Fibroblast of gingiva (primary cell): Measurements from ENCODE around the gene ANO5.
"Not testable (repeated sequence)": the region's sequence is repeated elsewhere in the genome, so short reads cannot be mapped to it uniquely, and the experiment has no call there.

Experiments
- DNase-seq: peaks from one replicate; pipeline ENCODE4 v3.0.0-alpha.2; 2011; ENCODE audit warnings: low read depth

Gene ANO5

DNA sequence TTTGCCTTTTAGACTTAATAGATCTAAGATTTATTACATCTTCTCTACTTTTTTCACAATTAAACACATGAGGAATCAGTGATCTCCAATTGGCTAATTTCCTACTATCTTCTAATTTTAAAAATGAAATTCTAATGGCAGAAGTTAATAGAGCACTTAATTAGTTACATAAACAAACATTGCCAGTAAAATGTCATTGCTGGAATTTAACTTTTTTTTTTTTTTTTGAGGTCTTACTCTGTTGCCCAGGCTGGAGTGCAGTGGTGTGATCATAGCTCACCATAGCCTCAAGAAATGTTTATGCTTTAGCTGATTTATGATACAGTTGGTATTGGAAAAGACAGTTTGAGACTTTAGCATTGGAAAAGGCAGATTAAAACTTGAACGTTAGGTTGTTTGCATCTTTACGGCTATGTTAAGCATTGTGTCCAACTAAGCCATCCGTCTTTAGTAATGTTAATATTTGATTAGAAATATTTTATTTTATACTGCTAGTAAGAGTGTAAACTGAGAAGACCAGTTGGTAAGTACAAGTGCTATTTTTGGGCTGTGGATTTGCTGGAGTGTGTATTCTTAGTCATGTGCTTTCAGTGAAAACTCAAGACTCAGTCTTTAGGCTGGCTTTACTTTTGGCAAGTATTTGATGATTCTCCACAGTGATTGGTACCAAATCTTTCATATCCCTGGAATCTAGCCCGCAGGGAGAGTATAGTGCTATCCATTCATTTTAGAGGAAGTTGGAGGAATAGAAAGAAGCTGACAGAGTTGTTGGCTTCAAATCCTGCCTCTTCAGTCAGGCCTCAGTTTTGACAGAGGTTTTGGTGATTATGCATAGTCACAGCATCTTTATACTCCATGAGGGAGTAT lies 4.5 kb downstream of the ANO5 start:
- no peak for DNase-seq

DNA sequence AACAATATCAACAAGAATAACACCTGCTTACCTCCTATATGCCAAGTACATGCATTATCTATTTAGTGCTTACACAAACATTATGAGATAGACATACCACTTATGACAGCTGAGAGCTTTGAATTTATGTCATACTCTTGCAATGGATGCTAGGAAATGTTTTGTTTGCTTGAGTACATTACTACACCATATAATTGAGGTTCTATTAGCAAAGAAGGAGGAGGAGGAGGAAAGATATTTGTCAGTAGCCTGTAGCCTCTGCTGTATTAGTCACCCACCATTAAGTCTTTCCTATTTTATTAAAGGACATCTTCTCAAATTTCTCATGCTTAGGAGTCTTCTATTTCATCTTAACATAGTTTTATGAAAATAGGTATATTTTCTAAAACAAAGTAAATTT lies 6.4 kb downstream of the ANO5 start:
- DNase-seq = no peak

- DNase-seq = no peak
These were observed 10.4 kb downstream of the ANO5 start for GRCh38 chr11:22203281-22203680.

GRCh38 chr11:22207162-22207561 lies 14.3 kb downstream of the ANO5 start:
- DNase-seq = no peak

DNA sequence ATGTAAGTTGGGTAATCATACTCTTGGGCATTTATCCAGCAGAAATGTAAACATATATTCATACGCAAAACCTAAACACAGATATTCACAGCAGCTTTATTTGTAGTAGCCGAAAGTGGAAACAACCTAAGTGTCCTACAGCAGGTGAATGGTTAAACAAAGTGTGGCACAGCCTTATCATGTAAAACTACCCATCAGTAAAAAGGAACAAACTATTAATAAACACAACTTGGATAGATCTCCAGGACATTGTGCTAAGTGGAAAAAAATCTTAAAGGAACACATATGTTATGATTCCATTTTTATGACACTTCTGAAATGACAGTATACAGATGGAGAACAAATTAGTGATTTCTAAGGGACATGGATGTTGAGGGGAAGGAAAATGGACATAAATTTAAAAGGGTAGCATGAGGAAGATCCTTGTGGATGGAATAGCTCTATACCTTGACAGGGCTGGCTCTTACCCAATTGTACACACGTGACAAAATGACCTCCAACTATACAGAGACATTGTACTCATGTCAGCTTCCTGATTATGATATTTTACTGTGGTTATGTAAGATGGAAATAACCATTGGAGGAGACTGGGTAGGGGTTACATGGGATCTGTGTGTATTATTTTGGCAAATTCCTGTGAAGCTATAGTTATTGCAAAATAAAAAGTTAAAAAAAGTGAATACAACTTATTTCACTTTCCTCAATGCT lies 15.4 kb downstream of the ANO5 start:
- DNase-seq = no peak

DNA sequence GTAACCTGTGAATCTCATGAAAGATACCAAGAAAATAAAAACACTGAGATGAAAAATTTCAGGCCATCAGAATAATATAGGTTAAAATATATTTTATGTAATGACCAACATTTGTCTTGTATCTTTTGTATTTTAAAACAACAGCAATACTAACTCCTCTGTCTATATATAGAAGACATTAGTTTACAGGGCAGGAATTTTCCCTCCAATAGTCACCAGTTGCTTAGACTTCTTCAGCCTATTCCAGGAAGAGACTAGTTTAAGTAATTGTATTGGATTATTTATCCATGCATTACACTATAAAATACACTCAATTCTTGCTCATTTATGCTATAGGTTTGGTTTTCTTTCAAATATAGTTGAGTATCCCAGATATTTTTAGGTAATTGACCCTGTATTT lies 24.1 kb downstream of the ANO5 start:
- no peak for DNase-seq

- DNase-seq = no peak
These were observed 28.3 kb downstream of the ANO5 start for GRCh38 chr11:22221143-22221542.

DNA sequence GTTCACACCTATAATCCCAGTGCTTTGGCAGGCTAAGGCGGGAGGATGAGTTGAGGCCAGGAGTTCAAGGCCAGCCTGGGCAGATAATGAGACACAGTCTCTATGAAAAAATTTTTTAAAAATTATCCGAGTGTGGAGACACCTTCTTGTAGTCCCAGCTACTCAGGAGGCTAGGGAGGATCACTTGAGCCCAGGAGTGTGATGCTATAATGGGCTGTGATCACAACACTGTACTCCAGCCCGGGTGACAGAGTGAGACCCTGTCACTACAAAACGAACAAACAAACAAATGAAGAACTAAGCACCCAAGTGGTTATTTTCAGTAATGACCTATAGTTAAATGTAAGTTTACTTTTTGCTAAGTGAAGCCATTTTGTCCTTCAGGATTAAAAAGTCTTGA lies 32.3 kb downstream of the ANO5 start:
- no peak for DNase-seq

- DNase-seq = no peak
These were observed 41.9 kb downstream of the ANO5 start for GRCh38 chr11:22234743-22235142.

DNA sequence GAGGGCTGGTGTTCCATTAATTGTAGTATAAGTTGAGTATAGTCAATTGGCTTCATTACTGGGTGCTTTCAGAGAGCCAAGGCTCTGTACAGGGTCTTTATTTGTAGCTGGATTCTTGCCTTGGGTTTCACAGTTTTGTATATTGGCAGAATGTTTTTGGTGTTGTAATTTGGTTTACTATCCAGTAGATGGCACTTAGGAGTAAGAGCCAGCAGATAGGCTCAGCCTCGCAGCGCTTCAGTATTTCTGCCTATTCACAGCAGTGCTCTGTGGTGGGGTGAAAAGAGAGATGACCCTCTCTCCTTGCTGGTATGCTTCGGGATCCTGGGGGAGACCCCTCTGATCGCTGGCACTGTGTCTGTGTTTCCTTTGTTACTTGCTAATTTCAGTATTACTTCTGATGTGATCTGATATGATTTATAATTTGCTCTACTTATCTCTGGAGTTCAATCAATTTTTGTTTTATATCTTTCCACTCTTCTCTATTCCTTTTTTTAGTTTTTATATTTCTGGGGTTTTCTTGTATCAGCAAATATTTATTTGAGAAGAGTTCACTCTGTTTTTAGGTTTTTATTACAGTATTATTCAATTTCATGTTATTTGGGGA lies 52.2 kb downstream of the ANO5 start:
- peak; percentile 1 for DNase-seq

DNA sequence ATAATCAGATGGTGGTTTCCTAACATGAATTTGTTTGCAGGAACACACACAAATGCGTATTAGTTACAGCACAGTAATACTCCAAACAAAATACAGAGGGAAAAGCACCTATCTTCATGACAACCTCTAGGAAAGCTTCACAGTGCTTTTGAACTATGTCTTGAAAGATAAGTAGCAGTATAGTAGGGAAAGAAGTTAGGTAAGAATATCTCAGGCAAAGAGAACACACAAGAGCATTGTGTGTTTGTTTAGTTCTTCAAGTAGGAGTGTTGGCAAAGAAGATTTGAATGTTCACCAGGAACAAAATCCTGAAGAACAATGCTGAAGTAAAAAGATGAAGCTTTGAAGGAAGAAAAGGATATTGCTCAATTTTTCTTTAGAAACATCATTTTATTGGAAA lies 54.1 kb downstream of the ANO5 start:
- no peak for DNase-seq

DNA sequence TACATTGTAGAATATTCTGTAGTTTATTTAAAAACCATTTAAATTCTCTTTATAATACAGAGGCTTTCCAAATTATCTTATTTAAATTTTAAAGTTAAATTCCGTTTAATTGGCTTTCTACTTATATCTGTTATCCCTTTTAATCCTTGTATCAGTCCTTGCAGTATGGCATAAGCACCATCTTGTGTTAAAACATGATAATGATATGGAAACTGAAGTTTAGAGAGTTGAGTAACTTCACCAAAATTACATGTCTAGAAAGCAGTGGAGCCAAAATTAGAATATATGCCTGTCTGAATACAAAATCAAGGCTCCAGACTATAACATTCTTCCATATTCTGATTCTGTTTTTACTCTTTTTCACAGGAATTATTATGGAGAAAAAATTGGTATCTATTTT lies 57.0 kb downstream of the ANO5 start:
- no peak for DNase-seq

GRCh38 chr11:22256876-22257275 lies 64.0 kb downstream of the ANO5 start:
- no peak for DNase-seq

DNA sequence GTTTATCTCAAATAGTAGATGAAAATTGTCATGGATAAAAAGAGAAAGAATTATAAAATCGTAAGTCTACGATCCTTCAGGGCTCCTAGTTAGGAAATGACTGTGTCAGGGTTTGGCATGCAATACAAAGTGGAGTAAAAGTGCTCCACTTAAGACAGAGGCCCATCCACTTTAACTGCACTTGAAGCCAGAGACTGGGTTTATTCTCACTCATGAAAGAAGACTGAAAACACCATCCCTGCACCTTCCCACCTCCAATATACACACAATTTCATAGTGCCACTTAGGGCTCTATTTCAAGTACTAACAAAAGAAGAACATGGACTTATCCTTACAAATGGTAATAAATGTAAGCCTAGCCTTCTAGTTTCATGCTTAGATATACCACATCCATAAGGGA lies 70.7 kb downstream of the ANO5 start:
- DNase-seq = no peak

DNA sequence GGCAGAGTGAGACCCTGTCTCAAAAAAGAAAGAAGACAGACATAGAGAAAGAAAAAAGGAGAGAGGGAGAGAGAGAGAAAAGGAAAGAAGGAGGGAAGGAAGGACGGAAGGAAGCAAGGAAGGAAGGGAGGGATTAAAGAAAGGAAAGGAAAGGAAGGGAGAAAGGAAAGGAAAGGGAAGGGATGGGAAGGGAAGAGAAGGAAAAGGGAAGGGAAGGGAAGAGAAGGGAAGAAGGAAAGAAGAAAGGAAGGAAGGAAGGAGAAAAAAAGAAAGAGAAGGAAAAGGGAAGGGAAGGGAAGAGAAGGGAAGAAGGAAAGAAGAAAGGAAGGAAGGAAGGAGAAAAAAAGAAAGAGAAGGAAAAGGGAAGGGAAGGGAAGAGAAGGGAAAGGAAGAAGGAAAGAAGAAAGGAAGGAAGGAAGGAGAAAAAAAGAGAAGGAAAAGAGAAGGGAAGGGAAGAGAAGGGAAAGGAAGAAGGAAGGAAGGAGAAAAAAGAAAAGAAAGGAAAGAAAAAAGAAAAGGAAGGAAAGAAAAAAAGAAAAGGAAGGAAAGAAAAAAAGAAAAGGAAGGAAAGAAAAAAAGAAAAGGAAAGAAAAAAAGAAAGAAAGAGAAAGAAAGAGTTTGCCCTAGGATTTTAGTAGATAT lies 76.2 kb downstream of the ANO5 start:
- not testable (repeated sequence) for DNase-seq

GRCh38 chr11:22273781-22274180 lies 80.9 kb downstream of the ANO5 start:
- no peak for DNase-seq

- DNase-seq = no peak
These were observed 82.7 kb downstream of the ANO5 start for GRCh38 chr11:22275600-22275999.

DNA sequence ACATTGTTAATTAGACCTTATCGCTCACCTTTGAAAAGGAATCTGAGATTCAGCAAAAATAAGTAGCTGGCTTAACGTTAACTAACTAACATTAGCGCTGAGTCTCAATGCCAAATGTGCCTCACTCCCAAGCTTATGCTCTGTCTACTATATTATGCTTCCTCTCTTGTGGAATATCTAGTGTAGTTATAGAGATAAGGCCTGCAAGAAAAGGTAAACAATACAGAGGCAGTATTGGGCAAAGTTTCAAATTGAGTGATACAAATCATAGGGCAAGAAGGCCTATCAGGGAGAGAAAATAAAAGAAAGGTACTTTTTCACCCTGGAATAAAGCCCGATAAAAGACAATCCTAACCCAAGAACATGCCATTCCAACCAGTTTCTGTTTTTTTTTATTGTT lies 83.7 kb downstream of the ANO5 start:
- DNase-seq = no peak

GRCh38 chr11:22284991-22285390 lies 92.1 kb downstream of the ANO5 start:
- DNase-seq = not testable (repeated sequence)

- no peak for DNase-seq
These were observed 109.5 kb downstream of the ANO5 start for GRCh38 chr11:22302368-22302767.

DNA sequence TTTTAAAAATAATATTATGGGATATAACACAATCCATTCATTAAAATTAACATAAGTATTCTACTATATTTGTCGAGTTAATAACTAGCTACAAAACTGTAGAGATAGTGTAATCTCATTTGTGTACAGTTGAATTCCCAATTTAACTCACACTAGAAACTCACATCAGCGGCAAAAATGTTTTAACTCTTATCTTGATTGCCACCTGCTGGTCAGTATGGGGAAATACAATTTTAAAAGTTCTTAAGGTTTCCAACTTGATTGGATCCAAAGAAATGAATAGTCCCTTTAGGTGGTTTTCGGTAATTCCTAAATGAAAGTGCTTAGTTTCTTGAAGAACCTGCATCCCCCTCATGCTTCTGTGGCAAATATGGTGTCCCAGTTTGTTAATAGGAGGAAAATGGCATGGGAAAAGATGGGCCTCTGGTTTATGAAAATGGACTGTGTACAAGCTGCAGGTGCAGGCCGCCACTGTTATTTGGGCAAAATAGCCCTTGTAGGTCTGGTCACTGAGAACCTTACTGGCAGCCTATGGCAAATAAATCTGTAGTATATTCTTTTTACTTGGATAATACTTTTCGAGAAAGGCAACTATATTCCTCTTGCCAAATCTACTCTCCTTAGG lies 111.6 kb downstream of the ANO5 start:
- peak; percentile 20 for DNase-seq

DNA sequence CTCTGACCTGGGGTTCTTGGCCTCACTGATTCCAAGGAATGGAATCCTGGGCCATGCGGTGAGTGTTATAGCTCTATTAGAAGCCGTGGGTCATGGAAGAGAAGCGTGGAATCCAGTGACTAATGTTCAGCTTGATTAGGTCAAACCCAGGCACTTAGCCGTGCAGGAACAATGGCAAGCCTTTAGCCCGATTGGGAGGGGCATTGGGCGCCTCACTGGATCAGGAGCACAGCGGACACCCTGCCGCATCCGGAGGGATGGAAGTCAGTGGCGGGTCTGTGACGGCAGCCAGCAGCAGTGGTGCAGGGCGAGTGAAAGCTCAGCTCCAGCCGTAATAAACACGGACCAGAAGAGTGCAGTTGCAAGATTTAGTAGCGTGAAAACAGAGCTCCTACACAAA lies 124.8 kb downstream of the ANO5 start:
- DNase-seq = no peak
